Measurements from ENCODE around the gene RFX3. TPM values are rescaled to one million over a fixed set of nuclear protein-coding genes. Genes with fewer than 3 reads are reported as not detected.

The RFX3 gene
- total RNA-seq, 1 donor from 2014 or later = 1.6 TPM

DNA sequence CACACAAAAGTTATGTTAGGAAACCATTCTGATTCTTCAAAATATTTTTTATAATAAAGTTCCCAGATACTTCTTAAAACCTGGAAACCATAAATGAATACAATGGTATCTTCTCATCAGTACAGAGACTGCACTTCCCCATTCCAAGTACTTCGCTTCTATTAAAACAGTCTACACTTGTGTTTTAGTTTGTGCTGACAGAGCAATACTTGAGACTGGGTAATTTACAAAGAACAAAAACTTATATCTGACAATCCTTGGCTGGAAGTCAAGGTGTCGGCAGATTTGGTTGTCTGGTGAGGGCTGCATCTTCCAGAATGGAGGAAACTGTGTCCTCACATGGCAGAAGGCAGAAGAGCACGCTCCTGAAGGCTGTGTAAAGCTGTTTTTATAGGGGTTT lies 70.1 kb downstream of the RFX3 start:
- no peak overlapping the region for H3K4me3 ChIP-seq (ENCODE audit: low read depth, low read length)
- DNase-seq (ENCODE audit: low read depth) = no peak
- no peak for TF ChIP-seq CTCF (conservative IDR thresholded peaks at IDR 0.05; ENCODE audit: low read depth, low read length)

DNA sequence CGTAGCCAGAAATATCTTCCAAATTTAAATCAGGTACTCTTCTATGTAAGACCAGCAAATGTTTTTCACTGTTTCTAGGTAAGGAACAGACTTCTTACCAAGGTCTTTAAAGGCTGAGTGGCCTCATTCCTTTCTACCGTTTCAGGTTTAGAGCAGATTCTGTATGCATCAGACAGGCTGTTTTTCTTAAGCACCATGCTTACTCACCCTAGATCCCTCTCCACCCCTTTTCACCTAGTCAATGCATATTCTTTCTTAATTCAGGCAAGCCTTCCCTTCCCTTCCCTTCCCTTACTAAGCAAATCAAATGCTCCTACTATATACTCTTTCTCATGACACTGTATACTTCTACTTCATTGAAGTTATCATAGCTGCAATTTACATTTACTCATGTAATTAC lies 70.7 kb downstream of the RFX3 start:
- H3K4me3 ChIP-seq (ENCODE audit: low read depth, low read length) = no peak overlapping the region
- no peak for DNase-seq (ENCODE audit: low read depth)
- no peak for TF ChIP-seq CTCF (conservative IDR thresholded peaks at IDR 0.05; ENCODE audit: low read depth, low read length)

DNA sequence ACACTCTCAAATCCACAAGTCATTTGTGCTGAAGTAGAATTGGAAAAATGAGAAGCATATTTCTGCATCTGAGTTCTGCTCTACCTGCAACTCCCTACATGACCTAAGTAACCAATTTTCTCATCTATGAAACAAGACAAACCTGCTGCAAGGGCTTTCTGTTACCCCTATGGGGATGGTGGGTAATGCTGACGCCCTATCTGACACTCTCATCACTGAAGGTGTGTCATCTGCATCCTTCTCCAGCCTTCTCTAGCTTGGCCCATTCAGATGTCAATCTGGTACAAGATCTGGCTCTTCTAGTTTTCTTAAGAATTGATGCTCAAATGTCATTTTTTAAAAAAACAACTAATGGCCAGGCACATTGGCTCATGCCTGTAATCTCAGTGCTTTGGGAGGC lies 73.8 kb downstream of the RFX3 start:
- H3K4me3 ChIP-seq (ENCODE audit: low read depth, low read length) = no peak overlapping the region
- DNase-seq (ENCODE audit: low read depth) = no peak
- TF ChIP-seq CTCF (conservative IDR thresholded peaks at IDR 0.05; ENCODE audit: low read depth, low read length) = no peak

DNA sequence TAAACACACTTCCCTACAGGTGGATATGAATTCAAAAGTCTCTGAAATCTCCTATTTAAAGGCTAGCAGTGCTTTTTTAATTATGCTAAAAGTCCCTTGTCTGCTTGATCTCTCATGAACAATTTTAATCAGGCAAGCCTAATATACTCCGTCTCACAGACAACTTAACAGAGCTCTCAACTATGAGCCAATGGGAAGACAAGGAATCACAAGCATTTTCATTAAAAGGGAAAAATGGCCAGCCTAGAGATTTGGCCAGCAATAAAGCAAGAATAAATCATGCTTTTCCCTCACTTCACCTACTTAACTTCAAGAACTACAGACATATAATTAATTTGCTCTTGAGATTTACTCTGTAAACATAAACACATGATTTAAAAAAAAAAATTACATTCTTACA lies 78.0 kb downstream of the RFX3 start:
- no peak for TF ChIP-seq CTCF (conservative IDR thresholded peaks at IDR 0.05; ENCODE audit: low read depth, low read length)
- no peak for DNase-seq (ENCODE audit: low read depth)
- H3K4me3 ChIP-seq (ENCODE audit: low read depth, low read length) = no peak overlapping the region

DNA sequence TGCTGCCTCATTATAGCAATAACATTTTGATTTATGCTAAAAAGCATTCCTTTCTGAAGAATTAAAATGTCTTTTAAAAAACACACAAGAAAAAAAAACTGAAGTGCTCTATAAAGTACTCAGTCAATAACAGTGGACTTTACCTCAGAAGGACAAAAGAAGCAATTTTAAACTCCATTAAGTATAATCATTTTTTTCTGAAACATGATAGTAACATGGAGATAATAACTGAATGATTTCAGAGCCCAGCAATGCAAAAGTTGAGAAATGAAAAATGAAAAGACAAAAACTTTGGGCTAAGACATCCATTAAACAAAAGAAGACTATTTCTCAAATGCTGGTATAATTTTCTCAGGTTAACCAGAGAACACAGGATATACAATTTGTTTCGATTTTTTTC lies 78.7 kb downstream of the RFX3 start:
- no peak overlapping the region for H3K4me3 ChIP-seq (ENCODE audit: low read depth, low read length)
- no peak for DNase-seq (ENCODE audit: low read depth)
- no peak for TF ChIP-seq CTCF (conservative IDR thresholded peaks at IDR 0.05; ENCODE audit: low read depth, low read length)

GRCh38 chr9:3446313-3446712 lies 79.5 kb downstream of the RFX3 start:
- no peak overlapping the region for H3K4me3 ChIP-seq (ENCODE audit: low read depth, low read length)
- no peak for DNase-seq (ENCODE audit: low read depth)
- no peak for TF ChIP-seq CTCF (conservative IDR thresholded peaks at IDR 0.05; ENCODE audit: low read depth, low read length)

DNA sequence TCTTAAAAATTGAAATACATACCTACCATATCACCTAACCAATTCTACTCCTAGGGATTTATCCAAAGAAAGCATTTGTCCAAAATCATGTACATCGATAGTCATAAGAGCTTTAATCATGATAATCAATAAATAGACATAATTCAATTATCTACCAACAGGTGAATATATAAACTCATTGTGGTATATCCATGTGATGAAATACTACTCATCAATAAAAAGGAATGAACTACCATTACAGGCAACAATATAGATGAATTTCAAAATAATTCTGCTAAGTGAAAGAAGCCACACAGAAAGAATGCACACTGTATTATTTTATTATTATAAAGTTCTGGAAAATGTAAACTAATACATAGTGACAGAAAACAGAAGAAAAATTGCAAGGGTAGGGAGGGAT lies 81.8 kb downstream of the RFX3 start:
- no peak for DNase-seq (ENCODE audit: low read depth)
- no peak for TF ChIP-seq CTCF (conservative IDR thresholded peaks at IDR 0.05; ENCODE audit: low read depth, low read length)
- H3K4me3 ChIP-seq (ENCODE audit: low read depth, low read length) = no peak overlapping the region
